NCI-H2196 (cell line): ENCODE results near the gene NTM.
"Not testable (repeated sequence)": the region's sequence is repeated elsewhere in the genome, so short reads cannot be mapped to it uniquely, and the experiment has no call there.

Source experiments
- DNase-seq: peaks from one replicate; lab custom pipeline; 2025; ENCODE audit not compliant: unreplicated experiment; lab: John Stamatoyannopoulos, UW

Gene NTM

GRCh38 chr11:131491503-131491902, 121.1 kb downstream of the NTM start:
- no peak for DNase-seq

DNA sequence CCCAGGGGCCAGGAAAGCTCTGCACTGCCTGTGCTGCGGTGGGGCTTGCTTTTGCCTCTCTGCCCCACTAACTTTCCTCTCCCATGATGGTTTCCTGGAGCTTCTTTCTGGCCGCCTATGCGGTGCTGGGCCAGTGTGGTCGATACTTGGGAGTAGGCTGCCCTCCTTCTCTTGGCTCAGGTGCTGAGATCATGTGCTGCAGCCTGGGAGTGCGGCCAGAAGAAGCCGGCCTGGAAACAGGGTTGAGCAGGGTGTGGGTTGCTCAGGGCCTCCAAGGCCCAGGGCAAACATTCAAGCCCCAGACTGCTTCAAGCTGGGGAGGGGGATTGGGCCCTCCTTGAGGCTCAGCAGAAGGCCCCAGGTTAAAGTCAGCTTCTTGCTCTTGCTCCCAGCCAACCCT, 125.0 kb downstream of the NTM start:
- DNase-seq: no peak

GRCh38 chr11:131497686-131498085, 127.3 kb downstream of the NTM start:
- DNase-seq: not testable (repeated sequence)

- no peak for DNase-seq
These were observed 128.3 kb downstream of the NTM start for GRCh38 chr11:131498631-131499160.

DNA sequence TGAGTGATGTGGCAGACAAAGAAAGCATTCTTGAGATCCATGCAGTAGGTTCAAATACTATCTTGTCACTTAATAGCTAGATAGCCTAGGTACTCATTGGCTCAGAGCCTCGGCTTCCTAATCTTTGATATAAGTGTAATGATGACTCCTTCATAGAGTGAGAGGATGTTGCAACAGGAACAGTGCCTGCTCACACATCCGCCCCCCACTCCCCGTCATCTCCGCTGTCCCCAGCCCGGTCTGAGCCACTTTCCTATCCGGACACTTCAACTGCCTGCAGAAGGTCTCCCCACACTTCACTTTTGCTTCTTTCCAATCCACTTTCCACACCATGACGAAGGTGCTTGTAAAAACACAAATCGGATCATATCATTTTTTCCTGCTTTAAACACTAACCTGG, 128.8 kb downstream of the NTM start:
- DNase-seq: no peak

DNA sequence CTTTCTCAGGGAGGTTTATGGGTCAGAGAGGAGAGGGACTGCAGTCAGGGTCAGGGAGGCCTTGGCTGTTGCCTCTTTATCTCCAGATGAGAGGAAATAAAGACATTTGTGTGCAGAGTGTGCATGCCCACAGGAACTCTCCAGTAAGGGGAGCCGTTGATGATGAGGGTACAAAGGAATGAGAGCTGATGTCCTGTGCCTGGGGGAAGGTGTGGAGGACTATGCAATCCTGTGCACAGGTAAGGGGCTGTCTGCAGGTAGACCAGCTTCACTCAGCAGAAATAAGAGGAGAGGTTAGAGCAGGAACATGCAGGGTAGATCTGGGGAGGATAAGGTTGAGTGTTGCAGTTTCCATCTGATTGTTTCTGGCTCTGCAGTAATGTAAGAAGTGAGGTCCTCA, 132.6 kb downstream of the NTM start:
- no peak for DNase-seq

GRCh38 chr11:131504199-131504949, 134.0 kb downstream of the NTM start:
- no peak for DNase-seq

GRCh38 chr11:131506348-131506747, 135.9 kb downstream of the NTM start:
- no peak for DNase-seq

DNA sequence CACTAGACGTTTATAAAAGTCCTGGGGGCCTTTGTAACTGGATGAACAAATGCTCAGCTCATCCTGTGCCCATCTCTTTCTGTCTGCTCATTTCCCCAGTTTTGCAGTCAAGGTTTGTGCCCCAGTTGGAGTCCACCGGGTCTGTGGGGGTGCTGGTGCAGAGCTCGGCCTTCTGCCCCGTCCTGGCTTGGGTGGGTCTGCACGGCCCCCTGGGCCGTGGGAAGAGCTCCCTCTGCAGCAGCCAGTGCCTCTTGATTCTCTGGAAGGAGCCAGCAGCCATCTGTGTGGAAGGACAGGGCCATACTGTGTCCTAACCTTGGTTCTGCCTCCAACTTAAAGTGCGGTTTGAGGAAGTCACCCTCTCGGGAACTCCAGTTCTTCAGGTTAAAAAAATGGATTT, 140.2 kb downstream of the NTM start:
- DNase-seq: no peak

GRCh38 chr11:131511794-131512193, 141.4 kb downstream of the NTM start:
- peak; percentile 8 for DNase-seq

DNA sequence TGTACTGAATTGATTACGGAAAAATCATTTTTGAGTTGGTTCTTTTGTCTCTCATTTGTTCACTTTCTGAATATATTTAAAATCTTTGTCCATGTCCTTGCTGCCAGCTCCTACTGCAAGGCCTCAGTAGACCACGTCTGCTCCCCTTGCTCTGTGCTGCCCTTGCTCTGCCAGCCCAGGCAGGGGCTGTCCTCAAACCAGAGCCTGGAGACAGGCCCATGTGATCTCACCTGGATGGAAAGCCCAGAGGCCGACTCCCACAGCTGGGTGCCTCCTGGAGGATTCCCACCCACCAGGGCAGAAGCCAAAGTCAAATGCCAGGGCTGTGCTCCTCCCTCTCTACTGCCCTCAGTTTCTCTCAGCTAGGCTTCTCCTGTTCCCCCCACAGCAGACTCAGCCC, 141.8 kb downstream of the NTM start:
- no peak for DNase-seq

DNA sequence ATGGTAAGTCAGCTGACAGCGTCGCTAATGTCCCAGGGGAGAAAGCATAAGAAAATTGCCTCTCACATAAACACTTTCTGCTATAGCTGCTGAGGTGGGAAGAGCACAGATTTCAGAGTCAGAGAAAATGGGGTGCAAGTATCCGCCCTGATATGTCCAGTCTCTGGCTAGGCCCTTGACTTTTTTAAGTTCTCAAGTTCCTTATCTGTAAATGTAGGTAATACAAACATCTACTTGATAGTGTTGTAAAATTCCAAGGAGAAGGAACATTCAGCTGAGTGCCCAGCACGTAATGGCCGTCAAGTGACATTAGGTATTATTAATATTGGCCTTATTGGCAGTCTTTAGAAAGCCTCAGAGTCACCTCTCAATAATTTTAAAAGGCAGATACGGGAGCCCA, 143.6 kb downstream of the NTM start:
- DNase-seq: no peak

GRCh38 chr11:131518305-131518838, 148.0 kb downstream of the NTM start:
- DNase-seq: no peak

GRCh38 chr11:131522851-131523250, 152.4 kb downstream of the NTM start:
- DNase-seq: no peak

DNA sequence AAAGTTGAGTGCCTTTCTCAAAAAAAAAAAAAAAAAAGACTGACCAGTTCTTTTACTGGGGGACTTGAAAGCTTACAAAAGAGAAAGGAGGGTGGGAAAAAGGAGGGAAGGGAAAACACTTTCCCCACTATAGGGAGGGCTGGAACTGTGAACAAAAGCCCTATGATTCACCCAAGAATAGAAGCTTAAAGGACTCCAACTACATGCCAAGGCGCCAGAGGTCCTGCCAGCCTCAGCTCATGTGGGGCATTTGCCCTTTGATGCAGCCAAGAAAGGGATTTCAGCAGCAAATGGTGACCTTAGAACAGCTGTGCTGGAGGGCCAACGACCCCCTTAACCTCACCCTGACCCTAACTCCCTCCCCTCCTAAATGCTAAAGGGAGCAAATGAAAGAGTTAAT, 160.0 kb downstream of the NTM start:
- no peak for DNase-seq

- DNase-seq: no peak
These were observed 162.7 kb downstream of the NTM start for GRCh38 chr11:131533149-131533548.

- DNase-seq: no peak
These were observed 163.6 kb downstream of the NTM start for GRCh38 chr11:131533998-131534397.

DNA sequence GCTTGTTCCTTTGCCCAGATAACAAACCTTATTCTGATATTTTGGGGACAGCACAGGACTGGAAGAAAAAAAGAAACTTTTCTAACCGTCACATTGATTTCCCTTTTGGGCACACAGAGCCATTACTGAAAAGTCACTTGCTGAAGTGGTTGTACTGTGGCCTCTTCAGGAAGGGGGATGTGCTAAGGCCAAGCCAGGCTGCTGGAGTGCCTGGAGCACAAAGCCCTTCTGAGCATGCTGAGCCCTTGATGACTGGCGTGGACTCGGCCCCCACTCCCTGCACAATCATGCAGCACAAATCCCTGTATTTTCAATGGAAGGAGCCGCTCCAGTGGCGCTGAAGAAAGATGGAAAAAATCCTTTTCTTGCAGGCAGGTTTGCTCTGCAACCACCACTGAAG, 164.2 kb downstream of the NTM start:
- no peak for DNase-seq

GRCh38 chr11:131536159-131536558, 165.7 kb downstream of the NTM start:
- DNase-seq: no peak

DNA sequence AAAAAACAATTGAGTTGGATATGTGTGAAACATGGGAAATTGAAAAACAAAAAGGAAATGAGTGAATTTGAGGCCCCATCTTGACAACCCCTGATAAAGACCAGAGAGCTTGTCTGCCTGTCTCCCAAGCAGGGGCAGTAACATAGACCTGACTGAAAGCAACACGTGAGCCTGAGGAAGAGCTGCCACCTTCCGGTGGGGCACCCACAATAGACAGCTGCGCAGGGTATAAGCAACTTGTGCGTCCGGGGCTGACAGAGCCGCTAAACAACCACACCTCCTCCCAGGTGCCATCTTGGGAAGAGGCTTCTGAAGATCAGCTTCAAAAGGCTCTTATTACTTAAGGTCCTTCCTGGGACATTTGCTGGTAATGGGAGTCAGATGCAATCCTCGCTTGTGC, 166.8 kb downstream of the NTM start:
- DNase-seq: no peak

GRCh38 chr11:131537748-131538147, 167.3 kb downstream of the NTM start:
- no peak for DNase-seq

DNA sequence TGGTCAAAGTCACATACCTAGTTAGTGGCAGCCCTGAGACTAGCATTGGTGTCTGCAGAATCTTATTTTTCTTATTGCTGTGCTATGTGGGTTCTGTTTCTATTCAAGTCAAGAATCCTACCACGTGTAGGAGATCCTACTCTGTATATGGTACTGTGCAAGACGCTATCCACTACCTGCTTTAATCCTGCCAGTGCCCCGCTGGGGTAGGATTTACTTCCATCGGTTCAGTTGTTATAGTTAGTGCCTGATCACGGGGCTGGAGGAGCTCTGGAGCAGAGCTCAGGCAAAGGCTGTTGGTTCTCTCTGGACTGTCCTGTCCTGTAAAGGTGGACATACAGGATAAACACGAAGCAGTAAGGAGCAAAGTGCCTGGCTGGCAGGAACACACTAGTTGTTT, 167.9 kb downstream of the NTM start:
- no peak for DNase-seq

GRCh38 chr11:131540676-131541075, 170.3 kb downstream of the NTM start:
- no peak for DNase-seq
